Measurements from ENCODE around the gene TRPM4. TPM values are rescaled to one million over a fixed set of nuclear protein-coding genes. Genes with fewer than 3 reads are reported as not detected.

The TRPM4 gene
- polyA plus RNA-seq = not detected

GRCh38 chr19:49157445-49158224 lies at the start of gene TRPM4:
TSS of gene TRPM4 (plus strand) at chr19:49157792. CDS start at chr19:49157867, 75 bp downstream.
- Mint-ChIP-seq H3K36me3 (no peaks in the 10 kb centered on the region), H3K9me3 (peaks cover 2 to 8% (median 3%) of the 10 kb centered on the region in 3 donors), H3K4me1 (peaks cover 3 to 7% (median 3%) of the 10 kb centered on the region in 3 donors), H3K27ac (no peak within 1 kb of the TSS), H3K4me3 (peak within 1 kb of the TSS in 2 of 4 donors; percentile 64 to 78), H3K27me3 (peaks cover 31% of the 10 kb centered on the region)

- Mint-ChIP-seq H3K36me3 (peaks cover 9% of the 10 kb centered on the region), H3K27me3 (no peaks in the 10 kb centered on the region), H3K4me3 (peak overlapping the region in 1 of 4 donors; percentile 33), H3K9me3 (no peaks in the 10 kb centered on the region), H3K4me1 (peaks cover 4 to 10% (median 9%) of the 10 kb centered on the region in 3 donors), H3K27ac (no peak overlapping the region)
These were observed 48.5 kb upstream of the TRPM4 start for GRCh38 chr19:49109051-49109450.

GRCh38 chr19:49109569-49110233 lies 47.9 kb upstream of the TRPM4 start:
- no peak overlapping the region for H3K27ac Mint-ChIP-seq

GRCh38 chr19:49110567-49110966 lies 47.0 kb upstream of the TRPM4 start:
- no peaks in the 10 kb centered on the region for H3K9me3 Mint-ChIP-seq
- peaks cover 7% of the 10 kb centered on the region for H3K36me3 Mint-ChIP-seq
- no peaks in the 10 kb centered on the region for H3K27me3 Mint-ChIP-seq
- H3K4me3 Mint-ChIP-seq = peak overlapping the region in 1 of 4 donors; percentile 68
- H3K27ac Mint-ChIP-seq = no peak overlapping the region
- H3K4me1 Mint-ChIP-seq = peaks cover 9 to 13% (median 11%) of the 10 kb centered on the region in 3 donors

More at GRCh38 chr19:49109569-49110233, 47.9 kb upstream of the TRPM4 start:
- Mint-ChIP-seq H3K27me3 (no peaks in the 10 kb centered on the region), H3K9me3 (no peaks in the 10 kb centered on the region), H3K4me1 (peaks cover 4 to 10% (median 9%) of the 10 kb centered on the region in 3 donors), H3K36me3 (peaks cover 9% of the 10 kb centered on the region), H3K4me3 (peak overlapping the region in 1 of 4 donors; percentile 33)

GRCh38 chr19:49111218-49111998 lies 46.2 kb upstream of the TRPM4 start:
- Mint-ChIP-seq H3K36me3 (peaks cover 7% of the 10 kb centered on the region), H3K27ac (no peak overlapping the region), H3K4me1 (peaks cover 9 to 13% (median 11%) of the 10 kb centered on the region in 3 donors), H3K9me3 (no peaks in the 10 kb centered on the region), H3K27me3 (no peaks in the 10 kb centered on the region), H3K4me3 (peak overlapping the region in 2 of 4 donors; percentile 4 to 68)

GRCh38 chr19:49113762-49114629 lies 43.6 kb upstream of the TRPM4 start, which contains the start of gene LIN7B:
TSS of gene LIN7B (plus strand) at chr19:49114370. CDS start at chr19:49114405, 35 bp downstream.
- Mint-ChIP-seq H3K27ac (peak within 1 kb of the TSS; percentile 14 to 73 (median 43)), H3K4me3 (peak within 1 kb of the TSS; percentile 78 to 91 (median 85)), H3K36me3 (peaks cover under 1% of the 10 kb centered on the region), H3K27me3 (no peaks in the 10 kb centered on the region), H3K4me1 (peaks cover 16 to 24% (median 21%) of the 10 kb centered on the region in 3 donors), H3K9me3 (no peaks in the 10 kb centered on the region)

- Mint-ChIP-seq H3K9me3 (no peaks in the 10 kb centered on the region), H3K27ac (peak overlapping the region in 1 of 3 donors; percentile 43), H3K4me1 (peaks cover 16 to 24% (median 21%) of the 10 kb centered on the region in 3 donors), H3K36me3 (no peaks in the 10 kb centered on the region), H3K4me3 (peak overlapping the region; percentile 78 to 91 (median 82)), H3K27me3 (no peaks in the 10 kb centered on the region)
These were observed 42.8 kb upstream of the TRPM4 start for GRCh38 chr19:49114630-49115363.

- peaks cover 23 to 27% (median 24%) of the 10 kb centered on the region in 3 donors for H3K4me1 Mint-ChIP-seq
- H3K4me3 Mint-ChIP-seq = peak overlapping the region; percentile 2 to 78 (median 40)
- peaks cover 7% of the 10 kb centered on the region for H3K27me3 Mint-ChIP-seq
- H3K9me3 Mint-ChIP-seq = no peaks in the 10 kb centered on the region
- peak overlapping the region in 2 of 3 donors; percentile 43 to 47 for H3K27ac Mint-ChIP-seq
- no peaks in the 10 kb centered on the region for H3K36me3 Mint-ChIP-seq
These were observed 41.0 kb upstream of the TRPM4 start for GRCh38 chr19:49116544-49116943.

- Mint-ChIP-seq H3K27ac (peak overlapping the region; percentile 86 to 98 (median 92)), H3K4me3 (peak overlapping the region; percentile 78 to 95 (median 88)), H3K27me3 (peaks cover 7% of the 10 kb centered on the region), H3K36me3 (no peaks in the 10 kb centered on the region), H3K4me1 (peaks cover 23 to 27% (median 24%) of the 10 kb centered on the region in 3 donors), H3K9me3 (no peaks in the 10 kb centered on the region)
These were observed 39.7 kb upstream of the TRPM4 start for GRCh38 chr19:49117677-49118564.

- Mint-ChIP-seq H3K27ac (peak within 1 kb of the TSS; percentile 86 to 98 (median 92)), H3K27me3 (peaks cover 7% of the 10 kb centered on the region), H3K4me3 (peak within 1 kb of the TSS; percentile 78 to 95 (median 88)), H3K4me1 (peaks cover 17 to 24% (median 21%) of the 10 kb centered on the region in 3 donors), H3K9me3 (no peaks in the 10 kb centered on the region), H3K36me3 (no peaks in the 10 kb centered on the region)
These were observed 38.8 kb upstream of the TRPM4 start, which contains the start of gene C19orf73 for GRCh38 chr19:49118565-49119410. TSS of gene C19orf73 (minus strand) at chr19:49119143. CDS start at chr19:49119022, 121 bp downstream.

GRCh38 chr19:49119411-49120324 lies 37.9 kb upstream of the TRPM4 start, which contains the start of gene PPFIA3:
TSS of gene PPFIA3 (plus strand) at chr19:49119544. CDS start at chr19:49127874, 8,330 bp downstream.
- Mint-ChIP-seq H3K4me3 (peak within 1 kb of the TSS; percentile 79 to 95 (median 88)), H3K27ac (peak within 1 kb of the TSS; percentile 86 to 98 (median 92)), H3K27me3 (peaks cover 7% of the 10 kb centered on the region), H3K36me3 (no peaks in the 10 kb centered on the region), H3K4me1 (peaks cover 15 to 21% (median 20%) of the 10 kb centered on the region in 3 donors), H3K9me3 (no peaks in the 10 kb centered on the region)
